HG03432 (cell line): ENCODE results near the gene FOXE1.

Experiments used
- ATAC-seq: cut with Tn5 transposase; IDR thresholded peaks from one replicate; pipeline ENCODE4 v1.9.1; 2021; ENCODE audit warnings: mild to moderate bottlenecking, moderate library complexity; ENCODE audit not compliant: unreplicated experiment

The FOXE1 gene

GRCh38 chr9:97848215-97848479 lies 4.9 kb upstream of the FOXE1 start:
- no peak for ATAC-seq

- ATAC-seq, result no peak
Observed at GRCh38 chr9:97848480-97849237, 4.4 kb upstream of the FOXE1 start.

- ATAC-seq, result no peak
Observed at GRCh38 chr9:97849980-97850379, 3.0 kb upstream of the FOXE1 start.

- no peak for ATAC-seq
Observed at GRCh38 chr9:97850746-97851445, 2.1 kb upstream of the FOXE1 start.

DNA sequence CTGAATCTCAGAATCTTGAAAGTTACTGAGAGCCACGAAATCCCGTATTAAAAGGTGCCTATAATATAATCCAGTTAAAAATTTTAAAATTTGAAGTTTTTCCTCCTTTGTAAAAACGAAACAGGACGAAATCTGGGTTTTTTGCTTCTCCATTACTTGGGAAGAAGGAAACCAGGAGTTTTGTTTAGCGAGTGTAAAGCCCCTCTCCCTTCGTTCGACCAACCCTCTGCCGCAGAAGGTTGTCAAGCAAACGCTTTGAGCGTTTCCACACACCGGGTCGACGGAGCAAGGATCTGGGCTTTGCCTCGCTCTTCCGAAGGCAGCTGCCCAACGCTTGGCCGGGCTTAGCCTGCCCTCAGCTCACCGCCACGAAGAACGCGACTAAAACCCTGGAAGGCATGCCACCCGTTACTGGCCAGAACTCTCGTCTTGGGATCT lies 1.6 kb upstream of the FOXE1 start:
- ATAC-seq, result no peak

DNA sequence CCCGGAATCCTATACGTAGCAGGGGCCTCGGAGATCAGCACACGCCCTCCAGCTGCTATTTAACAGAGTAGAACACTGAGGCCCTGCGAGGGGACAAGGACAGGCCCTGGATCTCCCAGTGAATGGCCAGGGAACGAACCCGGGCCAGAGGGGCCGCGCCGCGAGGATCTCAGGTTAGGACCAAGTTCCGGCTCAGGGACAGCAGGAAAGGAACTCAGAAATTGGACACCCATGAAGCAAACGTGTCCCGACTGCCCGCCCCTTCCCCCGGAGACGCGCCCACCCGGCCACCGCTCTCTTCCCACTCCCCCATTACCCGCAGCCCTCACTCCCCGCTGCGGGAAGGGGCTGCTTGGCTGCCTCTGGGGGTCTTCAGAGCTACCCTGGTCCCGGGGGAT lies 1.0 kb upstream of the FOXE1 start:
- ATAC-seq, result no peak

- no peak for ATAC-seq
Observed at GRCh38 chr9:97852399-97853055, 499 bp upstream of the FOXE1 start.

DNA sequence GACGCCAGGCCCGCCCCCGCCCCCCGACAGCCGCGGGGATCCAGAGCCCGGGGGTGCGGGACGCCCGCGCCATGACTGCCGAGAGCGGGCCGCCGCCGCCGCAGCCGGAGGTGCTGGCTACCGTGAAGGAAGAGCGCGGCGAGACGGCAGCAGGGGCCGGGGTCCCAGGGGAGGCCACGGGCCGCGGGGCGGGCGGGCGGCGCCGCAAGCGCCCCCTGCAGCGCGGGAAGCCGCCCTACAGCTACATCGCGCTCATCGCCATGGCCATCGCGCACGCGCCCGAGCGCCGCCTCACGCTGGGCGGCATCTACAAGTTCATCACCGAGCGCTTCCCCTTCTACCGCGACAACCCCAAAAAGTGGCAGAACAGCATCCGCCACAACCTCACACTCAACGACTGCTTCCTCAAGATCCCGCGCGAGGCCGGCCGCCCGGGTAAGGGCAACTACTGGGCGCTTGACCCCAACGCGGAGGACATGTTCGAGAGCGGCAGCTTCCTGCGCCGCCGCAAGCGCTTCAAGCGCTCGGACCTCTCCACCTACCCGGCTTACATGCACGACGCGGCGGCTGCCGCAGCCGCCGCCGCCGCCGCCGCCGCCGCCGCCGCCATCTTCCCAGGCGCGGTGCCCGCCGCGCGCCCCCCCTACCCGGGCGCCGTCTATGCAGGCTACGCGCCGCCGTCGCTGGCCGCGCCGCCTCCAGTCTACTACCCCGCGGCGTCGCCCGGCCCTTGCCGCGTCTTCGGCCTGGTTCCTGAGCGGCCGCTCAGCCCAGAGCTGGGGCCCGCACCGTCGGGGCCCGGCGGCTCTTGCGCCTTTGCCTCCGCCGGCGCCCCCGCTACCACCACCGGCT lies 1.0 kb downstream of the FOXE1 start:
- no peak for ATAC-seq

DNA sequence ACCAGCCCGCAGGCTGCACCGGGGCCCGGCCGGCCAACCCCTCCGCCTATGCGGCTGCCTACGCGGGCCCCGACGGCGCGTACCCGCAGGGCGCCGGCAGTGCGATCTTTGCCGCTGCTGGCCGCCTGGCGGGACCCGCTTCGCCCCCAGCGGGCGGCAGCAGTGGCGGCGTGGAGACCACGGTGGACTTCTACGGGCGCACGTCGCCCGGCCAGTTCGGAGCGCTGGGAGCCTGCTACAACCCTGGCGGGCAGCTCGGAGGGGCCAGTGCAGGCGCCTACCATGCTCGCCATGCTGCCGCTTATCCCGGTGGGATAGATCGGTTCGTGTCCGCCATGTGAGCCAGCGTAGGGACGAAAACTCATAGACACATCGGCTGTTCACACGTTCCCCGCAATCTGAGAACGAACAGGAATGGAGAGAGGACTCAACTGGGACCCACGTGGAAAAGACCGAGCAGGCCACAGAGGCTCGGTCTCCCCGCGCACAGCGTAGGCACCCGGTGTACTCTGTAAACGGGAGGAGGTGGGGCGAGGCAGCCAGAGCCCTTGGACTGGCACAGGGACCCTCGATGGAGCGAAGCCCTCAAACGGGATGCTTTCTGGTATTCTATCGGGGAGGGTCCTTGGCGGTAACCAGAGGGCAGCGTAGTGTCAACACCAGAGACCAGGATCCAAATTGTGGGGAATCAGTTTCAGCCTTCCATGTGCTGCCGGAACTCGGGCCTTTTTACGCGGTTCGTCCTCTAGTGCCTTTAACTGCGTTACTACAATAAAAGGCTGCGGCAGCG lies 1.9 kb downstream of the FOXE1 start:
- ATAC-seq, result no peak

DNA sequence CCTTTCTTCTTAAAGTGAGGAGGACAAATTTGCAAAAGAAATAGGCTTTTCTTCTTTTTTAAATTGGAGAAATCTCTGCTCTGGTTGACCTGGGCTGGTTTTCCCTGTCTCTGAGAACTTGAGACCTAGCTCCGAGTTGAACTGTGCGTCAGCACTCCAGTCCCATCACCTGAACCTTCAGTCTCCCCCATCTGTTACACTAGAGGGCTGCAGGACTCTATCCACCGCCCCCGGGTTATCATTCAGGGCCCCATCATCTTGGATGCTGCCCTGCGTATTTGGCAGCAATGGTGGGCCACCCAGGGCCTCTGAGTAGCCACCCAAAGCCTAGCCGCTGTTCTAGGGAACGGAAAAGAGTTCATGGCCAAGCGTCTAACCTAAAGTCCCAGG lies 2.5 kb downstream of the FOXE1 start:
- ATAC-seq, result no peak

GRCh38 chr9:97855899-97856298 lies 2.9 kb downstream of the FOXE1 start:
- ATAC-seq, result no peak

DNA sequence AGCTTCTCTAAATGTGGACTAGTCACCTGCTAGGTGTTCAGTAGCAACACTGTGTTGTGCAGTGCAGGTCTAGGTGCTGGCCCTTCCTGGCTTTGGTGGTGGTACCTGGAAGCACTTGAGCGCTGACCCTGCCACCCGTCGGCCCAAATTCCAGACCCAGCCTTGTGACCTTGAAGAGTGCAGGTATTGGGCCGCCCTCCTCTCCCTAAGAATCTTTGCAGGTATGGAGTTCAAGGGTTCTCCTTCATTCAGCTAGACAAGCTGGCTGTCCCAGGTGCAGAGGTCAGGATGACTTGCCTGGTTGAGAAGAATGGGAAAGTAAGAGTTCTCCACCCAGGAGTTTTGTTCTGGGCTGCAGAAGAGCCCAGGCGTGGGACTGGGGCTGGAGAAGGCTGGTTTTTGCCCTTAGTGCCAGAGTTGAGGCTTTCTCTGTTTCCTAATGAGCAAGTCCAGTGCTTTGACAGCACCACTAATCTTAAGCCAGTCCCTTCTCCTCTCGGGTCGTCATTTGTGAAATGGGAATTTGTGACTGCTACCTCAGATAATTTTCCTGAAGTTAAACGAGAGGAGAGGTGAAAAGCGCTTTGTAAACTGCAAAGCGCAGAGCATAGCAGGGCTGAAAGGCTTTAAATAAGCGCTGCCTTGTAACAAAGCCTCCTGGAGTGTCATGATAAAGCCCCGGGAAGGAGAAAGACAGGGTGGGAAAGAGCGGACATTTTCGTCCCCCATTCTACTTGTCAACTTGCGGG lies 4.0 kb downstream of the FOXE1 start:
- ATAC-seq, result no peak

DNA sequence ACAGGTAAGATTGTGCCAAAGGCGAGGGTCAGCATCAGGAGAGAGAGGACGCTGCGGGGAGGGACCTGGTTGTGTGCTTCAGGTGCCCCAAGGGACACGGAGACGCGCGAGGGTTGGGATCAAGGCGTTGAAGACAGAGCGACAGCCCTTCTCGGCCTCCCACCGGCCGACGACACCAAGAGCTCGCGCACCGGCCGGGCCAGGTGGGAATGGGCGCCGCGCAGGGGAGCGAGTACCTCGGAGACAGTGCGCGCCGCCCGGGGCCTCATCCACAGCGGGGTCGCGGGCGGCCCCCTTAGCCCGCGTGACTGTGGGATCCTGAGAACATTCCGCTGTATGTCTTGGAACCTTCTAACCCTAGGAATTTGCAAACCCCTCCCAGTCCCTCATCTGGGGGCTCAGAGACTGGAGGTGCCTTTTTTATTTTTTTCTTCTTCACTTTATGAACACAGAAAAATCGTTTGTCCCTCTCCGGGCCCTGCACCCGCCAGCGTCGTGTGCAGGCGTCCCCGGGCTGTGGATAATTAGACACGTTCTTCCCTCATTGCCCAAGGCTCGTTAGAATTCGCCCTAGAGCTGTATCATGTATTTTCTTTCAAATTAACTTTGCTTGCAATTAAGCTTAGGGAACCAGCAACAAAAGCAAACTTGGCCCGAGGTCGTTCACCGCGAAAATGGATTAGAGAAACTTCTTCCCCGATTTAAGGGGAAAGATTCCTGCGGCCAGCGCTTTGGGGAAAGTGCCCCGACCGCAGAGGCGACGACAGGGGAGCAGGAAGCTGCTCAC lies 4.8 kb downstream of the FOXE1 start:
- no peak for ATAC-seq

DNA sequence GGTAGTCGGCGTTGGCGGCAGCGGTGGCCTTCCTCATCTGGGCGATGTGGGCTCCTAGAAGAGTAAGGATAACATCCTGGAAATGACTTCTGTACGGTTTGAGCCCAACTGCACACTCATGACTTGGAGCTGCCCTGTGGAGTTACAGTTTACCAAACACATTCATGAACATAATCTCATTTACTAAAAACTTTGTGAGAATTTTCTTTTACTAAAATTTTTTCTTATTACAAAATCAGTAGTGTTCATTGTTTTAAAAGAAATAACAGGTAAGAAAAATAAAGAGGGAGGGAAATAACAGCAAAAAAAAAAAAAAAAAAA lies 5.3 kb downstream of the FOXE1 start:
- ATAC-seq, result no peak

GRCh38 chr9:97858826-97859225 lies 5.8 kb downstream of the FOXE1 start:
- no peak for ATAC-seq

DNA sequence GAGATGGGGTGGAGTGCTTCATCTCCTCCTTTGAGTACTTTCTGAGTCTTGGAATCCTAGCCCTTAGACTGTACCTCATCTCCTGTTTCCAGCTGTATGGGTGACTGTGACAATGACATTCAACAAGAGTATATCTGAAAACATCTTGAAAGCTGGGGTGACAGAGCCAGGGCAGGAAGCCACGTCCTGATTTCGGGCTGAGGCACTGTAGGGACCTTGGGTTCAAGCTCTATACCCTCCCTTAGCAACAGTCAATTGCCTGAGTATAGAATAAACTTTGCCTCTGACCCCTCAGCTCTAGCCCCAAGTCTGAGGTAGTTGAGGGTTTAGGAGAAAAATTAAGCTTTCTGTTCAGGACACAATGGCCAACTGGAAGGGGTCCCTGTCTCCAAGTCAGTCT lies 6.3 kb downstream of the FOXE1 start:
- ATAC-seq, result no peak

- ATAC-seq, result no peak
Observed at GRCh38 chr9:97860451-97861147, 7.6 kb downstream of the FOXE1 start.

- ATAC-seq, result no peak
Observed at GRCh38 chr9:97861148-97861475, 8.1 kb downstream of the FOXE1 start.

GRCh38 chr9:97863314-97863713 lies 10.3 kb downstream of the FOXE1 start:
- ATAC-seq, result no peak
